ENCODE measurements around the gene PTPRM.

Gene PTPRM

DNA sequence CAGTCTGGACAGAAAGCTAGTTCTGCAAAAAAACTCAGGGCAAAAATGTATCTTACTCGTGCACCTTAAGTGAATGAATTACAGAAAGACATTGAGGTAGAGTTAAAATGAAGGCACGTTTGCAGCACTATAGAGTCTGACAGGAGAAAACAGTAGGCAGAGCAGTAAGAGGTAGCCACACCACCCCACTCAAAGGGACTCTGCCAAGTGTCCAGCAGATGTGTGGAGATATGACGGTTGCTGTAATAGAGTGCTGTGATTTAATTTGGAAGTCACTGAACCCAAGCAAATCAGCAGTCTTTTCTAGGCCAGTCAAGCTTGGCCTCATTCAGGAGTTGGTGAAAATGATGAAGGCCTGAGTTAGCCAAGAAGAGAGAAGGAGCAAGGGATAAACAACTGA is 464.4 kb downstream of the PTPRM start:
- TF ChIP-seq CTCF (IDR thresholded peaks at IDR 0.05): no peak
- peaks cover 15% of the 10 kb centered on the region for H3K4me1 Mint-ChIP-seq
- no peak overlapping the region for H3K4me3 Mint-ChIP-seq
- no peaks in the 10 kb centered on the region for H3K9me3 Mint-ChIP-seq
- peak overlapping the region; percentile 50 for H3K27ac Mint-ChIP-seq
- H3K27me3 Mint-ChIP-seq (ENCODE audit: low read depth, poor library complexity): peaks cover 10% of the 10 kb centered on the region
- DNase-seq: no peak
- H3K36me3 Mint-ChIP-seq (ENCODE audit: low read depth): peaks cover 6% of the 10 kb centered on the region

DNA sequence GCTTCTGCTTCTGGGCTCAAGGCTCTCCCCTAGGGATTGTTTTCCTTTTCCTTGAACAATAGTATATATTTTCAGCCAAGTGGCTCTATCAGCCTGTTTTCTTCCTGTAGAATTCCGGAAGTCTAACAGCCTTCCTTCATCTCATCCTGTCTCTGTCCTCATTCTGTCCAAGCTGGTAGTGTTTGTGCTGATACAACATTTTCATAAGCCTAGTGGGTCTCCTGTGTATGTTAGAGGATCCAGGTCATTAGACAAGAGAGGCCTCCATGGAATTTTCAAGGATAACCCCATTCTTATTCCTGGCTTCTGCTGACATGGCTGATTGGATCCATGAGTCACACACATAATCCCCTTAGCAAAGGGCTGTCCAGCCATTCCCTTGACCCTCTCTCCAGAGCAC is 467.6 kb downstream of the PTPRM start:
- H3K4me3 Mint-ChIP-seq: no peak overlapping the region
- TF ChIP-seq CTCF (IDR thresholded peaks at IDR 0.05): no peak
- no peak overlapping the region for H3K27ac Mint-ChIP-seq
- DNase-seq: no peak
- peaks cover 6% of the 10 kb centered on the region for H3K36me3 Mint-ChIP-seq (ENCODE audit: low read depth)
- peaks cover 7% of the 10 kb centered on the region for H3K27me3 Mint-ChIP-seq (ENCODE audit: low read depth, poor library complexity)
- H3K4me1 Mint-ChIP-seq: peaks cover 35% of the 10 kb centered on the region
- H3K9me3 Mint-ChIP-seq: no peaks in the 10 kb centered on the region

- no peak overlapping the region for H3K4me3 Mint-ChIP-seq
- H3K27ac Mint-ChIP-seq: no peak overlapping the region
Observed at GRCh38 chr18:8036551-8036950, 469.4 kb downstream of the PTPRM start.

GRCh38 chr18:8037296-8037695 is 470.2 kb downstream of the PTPRM start:
- no peak for TF ChIP-seq CTCF (IDR thresholded peaks at IDR 0.05)

More at GRCh38 chr18:8036551-8036950, 469.4 kb downstream of the PTPRM start:
- Mint-ChIP-seq H3K36me3 (ENCODE audit: low read depth) (peaks cover 6% of the 10 kb centered on the region), H3K9me3 (no peaks in the 10 kb centered on the region), H3K27me3 (ENCODE audit: low read depth, poor library complexity) (peaks cover 7% of the 10 kb centered on the region), H3K4me1 (peaks cover 32% of the 10 kb centered on the region)
- TF ChIP-seq CTCF (IDR thresholded peaks at IDR 0.05): no peak
- peak; percentile 9 for DNase-seq

DNA sequence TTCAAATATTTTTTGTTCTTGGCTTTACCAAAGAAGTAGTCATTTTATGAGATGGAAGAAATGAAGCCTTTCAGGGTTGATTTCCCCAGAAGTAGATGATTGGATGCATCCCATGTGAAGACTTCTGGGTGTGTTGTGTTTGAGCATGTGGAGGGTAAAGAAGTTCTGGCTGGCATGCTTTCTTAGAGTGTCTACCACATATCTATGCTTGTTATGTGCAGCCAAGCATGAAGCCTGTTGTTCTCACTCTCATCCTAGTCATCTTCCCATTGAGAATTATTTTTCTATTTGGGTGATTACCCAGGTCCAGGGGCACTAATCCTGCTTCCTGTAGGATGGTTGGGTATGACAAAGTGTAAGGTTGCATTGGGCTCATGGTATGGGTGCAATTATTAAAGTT is 472.9 kb downstream of the PTPRM start:
- Mint-ChIP-seq H3K4me1 (peaks cover 39% of the 10 kb centered on the region), H3K4me3 (no peak overlapping the region), H3K9me3 (no peaks in the 10 kb centered on the region), H3K27ac (no peak overlapping the region), H3K36me3 (ENCODE audit: low read depth) (no peaks in the 10 kb centered on the region), H3K27me3 (ENCODE audit: low read depth, poor library complexity) (peaks cover 3% of the 10 kb centered on the region)
- no peak for TF ChIP-seq CTCF (IDR thresholded peaks at IDR 0.05)
- no peak for DNase-seq

More at GRCh38 chr18:8037296-8037695, 470.2 kb downstream of the PTPRM start:
- H3K27ac Mint-ChIP-seq: no peak overlapping the region
- H3K27me3 Mint-ChIP-seq (ENCODE audit: low read depth, poor library complexity): peaks cover 7% of the 10 kb centered on the region
- DNase-seq: no peak
- H3K4me1 Mint-ChIP-seq: peaks cover 30% of the 10 kb centered on the region
- peaks cover 6% of the 10 kb centered on the region for H3K36me3 Mint-ChIP-seq (ENCODE audit: low read depth)
- no peak overlapping the region for H3K4me3 Mint-ChIP-seq
- no peaks in the 10 kb centered on the region for H3K9me3 Mint-ChIP-seq

GRCh38 chr18:8041526-8042111 is 474.5 kb downstream of the PTPRM start:
- Mint-ChIP-seq H3K27me3 (ENCODE audit: low read depth, poor library complexity) (no peaks in the 10 kb centered on the region), H3K27ac (no peak overlapping the region), H3K4me3 (no peak overlapping the region), H3K36me3 (ENCODE audit: low read depth) (no peaks in the 10 kb centered on the region), H3K4me1 (peaks cover 28% of the 10 kb centered on the region), H3K9me3 (no peaks in the 10 kb centered on the region)
- no peak for DNase-seq
- no peak for TF ChIP-seq CTCF (IDR thresholded peaks at IDR 0.05)
